H1 (cell line): Measurements from ENCODE around the gene RAB3GAP1. TPM values are rescaled to one million over a fixed set of nuclear protein-coding genes. Genes with fewer than 3 reads are reported as not detected.

Source experiments
- CTCF ChIA-PET: fragments of 300-600 bp; sonication (Branson Sonifier 250); formaldehyde crosslinking; loops from one replicate; lab custom pipeline; 2021; ENCODE audit not compliant: partially characterized antibody; lab: Charles Lee
- POLR2A ChIA-PET: fragments of 300-600 bp; sonication (Branson Sonifier 250); formaldehyde crosslinking; loops from one replicate; lab custom pipeline; 2021; ENCODE audit warnings: inconsistent platforms; ENCODE audit not compliant: partially characterized antibody; lab: Charles Lee
- DNase-seq, 2 experiments: peaks; one replicate each; pipeline versions ENCODE4 v3.0.0 to v3.0.0-alpha.2; 2010 to 2022; ENCODE audit warnings: low spot score in 2 of 2, low read depth in 1 of 2, mixed read lengths in 1 of 2
- FAIRE-seq: peaks from 2 replicates; lab custom pipeline; 2011; peaks lifted over from hg19 to GRCh38; lab: Jason Lieb, UNC
- H2AFZ ChIP-seq: 2 replicates; pipeline ENCODE4 v1.8.1; 2012; ENCODE audit warnings: low read length, inconsistent platforms
- H2AK5ac ChIP-seq: 2 replicates; pipeline ENCODE4 v1.6.1; 2013; ENCODE audit warnings: low read depth, low read length
- H2BK120ac ChIP-seq: replicated peaks from 2 replicates; pipeline ENCODE3; 2013; ENCODE audit warnings: low read depth, low read length, inconsistent platforms
- H2BK12ac ChIP-seq: 2 replicates; pipeline ENCODE4 v1.6.1; 2013; ENCODE audit warnings: low read depth, low read length
- H2BK15ac ChIP-seq: 2 replicates; pipeline ENCODE4 v1.6.1; 2013; ENCODE audit warnings: low read length
- H2BK20ac ChIP-seq: 2 replicates; pipeline ENCODE4 v1.6.1; 2013; ENCODE audit warnings: low read length
- H2BK5ac ChIP-seq: 2 replicates; pipeline ENCODE4 v1.6.1; 2013; ENCODE audit warnings: low read depth, low read length
- H3K14ac ChIP-seq: 2 replicates; pipeline ENCODE4 v1.6.1; 2013; ENCODE audit warnings: inconsistent platforms; ENCODE audit not compliant: insufficient read length
- H3K18ac ChIP-seq: 2 replicates; pipeline ENCODE4 v1.6.1; 2013; ENCODE audit warnings: low read length; ENCODE audit errors: extremely low read depth
- H3K23ac ChIP-seq: 2 replicates; pipeline ENCODE4 v1.6.1; 2013; ENCODE audit warnings: inconsistent platforms; ENCODE audit not compliant: insufficient read length
- H3K23me2 ChIP-seq: 2 replicates; pipeline ENCODE4 v1.6.1; 2013; ENCODE audit warnings: low read depth, low read length
- H3K27ac ChIP-seq: 2 replicates; pipeline ENCODE4 v1.6.1; 2011; ENCODE audit warnings: low read depth, low read length, inconsistent platforms
- H3K27me3 ChIP-seq, 4 experiments: replicated peaks in 1 of 4; 1 replicate in 1 of 4; 2 replicates in 3 of 4; pipeline versions ENCODE4 v1.6.1 to v1.8.1; 2011 to 2013; ENCODE audit warnings: low read length in 3 of 4, mild to moderate bottlenecking in 3 of 4, inconsistent platforms in 2 of 4, mixed read lengths in 2 of 4, moderate library complexity in 1 of 4; ENCODE audit not compliant: control insufficient read depth in 3 of 4, insufficient read depth in 3 of 4; ENCODE audit errors: extremely low read depth in 1 of 4
- H3K36me3 ChIP-seq, 4 experiments: 2 replicates each; pipeline versions ENCODE4 v1.6.1 to v1.8.1; 2011 to 2013; ENCODE audit warnings: mild to moderate bottlenecking in 4 of 4, low read length in 3 of 4, moderate library complexity in 2 of 4, control low read depth in 1 of 4, inconsistent platforms in 1 of 4; ENCODE audit not compliant: insufficient read depth in 4 of 4, control insufficient read depth in 2 of 4
- H3K4ac ChIP-seq: replicated peaks from 2 replicates; pipeline ENCODE3; 2013; ENCODE audit warnings: low read length, low read depth, mixed read lengths, inconsistent platforms; ENCODE audit not compliant: insufficient read length
- H3K4me1 ChIP-seq, 4 experiments: replicated peaks in 1 of 4; 1 replicate in 1 of 4; 2 replicates in 3 of 4; pipeline versions ENCODE4 v1.6.1 to v1.8.1; 2011 to 2013; ENCODE audit warnings: low read length in 3 of 4, inconsistent platforms in 2 of 4, mixed read lengths in 1 of 4; ENCODE audit not compliant: insufficient read depth in 4 of 4, control insufficient read depth in 3 of 4
- H3K4me2 ChIP-seq, 2 experiments: 2 replicates each; pipeline versions ENCODE4 v1.6.1 to v1.8.1; 2011 to 2013; ENCODE audit warnings: low read depth in 2 of 2, low read length in 2 of 2, control low read depth in 1 of 2, inconsistent platforms in 1 of 2, mild to moderate bottlenecking in 1 of 2; ENCODE audit not compliant: insufficient read depth in 1 of 2
- H3K4me3 ChIP-seq, 4 experiments: fragments of 200-600, 300-600 bp in 1 of 4; sonication (generic), shearing (Covaris generic), sonication (Bioruptor Twin) in 1 of 4; 2 replicates each; pipeline versions ENCODE4 v1.5.1 to v1.8.1; 2011 to 2016; ENCODE audit warnings: low read length in 4 of 4, low read depth in 3 of 4, control low read depth in 2 of 4, inconsistent platforms in 2 of 4, mild to moderate bottlenecking in 2 of 4, mixed read lengths in 1 of 4, moderate library complexity in 1 of 4; ENCODE audit not compliant: insufficient read depth in 2 of 4; ENCODE audit errors: extremely low read depth in 1 of 4
- H3K56ac ChIP-seq: replicated peaks from 2 replicates; pipeline ENCODE3; 2013; ENCODE audit warnings: low read depth, mild to moderate bottlenecking, mixed read lengths, low read length, inconsistent platforms; ENCODE audit not compliant: insufficient read length
- H3K79me1 ChIP-seq: 2 replicates; pipeline ENCODE4 v1.6.1; 2013; ENCODE audit warnings: low read depth, low read length, control low read depth
- H3K79me2 ChIP-seq, 2 experiments: 2 replicates each; pipeline versions ENCODE4 v1.6.1 to v1.8.1; 2012 to 2013; ENCODE audit warnings: low read length in 2 of 2, mild to moderate bottlenecking in 2 of 2, inconsistent platforms in 1 of 2; ENCODE audit not compliant: insufficient read depth in 2 of 2, control insufficient read depth in 1 of 2
- H3K9ac ChIP-seq, 4 experiments: replicated peaks in 1 of 4; 1 replicate in 1 of 4; 2 replicates in 3 of 4; pipeline versions ENCODE4 v1.6.1 to v1.8.1; 2011 to 2013; ENCODE audit warnings: low read depth in 3 of 4, low read length in 3 of 4, control low read depth in 2 of 4, mild to moderate bottlenecking in 2 of 4, moderate library complexity in 2 of 4, inconsistent platforms in 1 of 4; ENCODE audit errors: extremely low read depth in 1 of 4
- H3K9me3 ChIP-seq, 2 experiments: 2 replicates each; pipeline versions ENCODE4 v1.6.1 to v1.8.1; 2012 to 2013; ENCODE audit warnings: mild to moderate bottlenecking in 2 of 2, moderate library complexity in 2 of 2, control low read depth in 1 of 2, inconsistent platforms in 1 of 2, low read depth in 1 of 2, low read length in 1 of 2, mixed read lengths in 1 of 2; ENCODE audit not compliant: insufficient read depth in 2 of 2
- H4K20me1 ChIP-seq, 2 experiments: replicated peaks in 1 of 2; 2 replicates each; pipeline versions ENCODE3 to v1.8.1; 2011 to 2013; ENCODE audit warnings: inconsistent platforms in 2 of 2, low read length in 2 of 2, mild to moderate bottlenecking in 1 of 2; ENCODE audit not compliant: insufficient read depth in 2 of 2, control insufficient read depth in 1 of 2
- H4K5ac ChIP-seq: 2 replicates; pipeline ENCODE4 v1.6.1; 2013; ENCODE audit warnings: low read length, low read depth, mixed read lengths, inconsistent platforms; ENCODE audit not compliant: insufficient read length
- H4K8ac ChIP-seq: 2 replicates; pipeline ENCODE4 v1.8.0; 2013; ENCODE audit warnings: mild to moderate bottlenecking, moderate library complexity, low read length, inconsistent platforms; ENCODE audit not compliant: insufficient read depth; ENCODE audit errors: extremely low read depth
- H4K91ac ChIP-seq: replicated peaks from 2 replicates; pipeline ENCODE3; 2013; ENCODE audit warnings: low read length, mixed read lengths, inconsistent platforms; ENCODE audit not compliant: insufficient read length
- WGBS, 2 experiments: shearing (Covaris generic) in 1 of 2; methylation state at CpG; one replicate each; pipeline versions ENCODE4 v1.1.6 to v1.1.7; 2013 to 2015; ENCODE audit warnings: low lambda C conversion rate in 2 of 2, mixed read lengths in 2 of 2, inconsistent platforms in 1 of 2, low coverage in 1 of 2, missing lambda C conversion rate in 1 of 2; ENCODE audit not compliant: insufficient replicate concordance in 2 of 2, insufficient coverage in 1 of 2, insufficient read length in 1 of 2; ENCODE audit errors: extremely low coverage in 1 of 2, missing lambda C conversion rate in 1 of 2; 5-methylcytosine and 5-hydroxymethylcytosine counted together
- polyA plus RNA-seq, 7 experiments: library from polyadenylated mRNA; depleted of rRNA in 3 of 7; stranded (reverse) in 5 of 7; unstranded in 2 of 7; fragments of >200 nt in 5 of 7; fragments of 200-250 nt in 2 of 7; gene quantifications; 1 replicate in 5 of 7; 2 replicates in 1 of 7; 4 replicates in 1 of 7; pipeline versions ENCODE4 v1.2.1 to v1.2.3, GENCODE V29; 2011 to 2013; ENCODE audit warnings: missing spikeins in 2 of 7, mixed read lengths in 2 of 7
- total RNA-seq: library from RNA; stranded (reverse); fragmentation: NEBNext Ultra II Directional; extraction: Animal tissue kit (Norgen Biotek cat#: 25700); gene quantifications from 2 replicates; pipeline ENCODE4 v1.2.1, GENCODE V29; 2021

Gene RAB3GAP1
- total and polyA plus RNA-seq, 2 of the 8 experiments (the other 6 are each of a cell fraction or from before 2014, with no cell fraction given), result 9.8 to 28.6 TPM

- Histone ChIP-seq H3K14ac (no peak overlapping the region), H3K23ac (no peak overlapping the region), H4K8ac (no peak overlapping the region), H2BK20ac (no peak overlapping the region), H3K9me3 (no peaks in the 10 kb centered on the region), H3K4ac (no peak overlapping the region), H2BK120ac (no peak overlapping the region), H3K23me2 (no peaks in the 10 kb centered on the region), H3K9ac (no peak overlapping the region), H3K79me2 (no peaks in the 10 kb centered on the region), H3K56ac (no peak overlapping the region), H2BK5ac (no peak overlapping the region), H3K79me1 (no peaks in the 10 kb centered on the region), H4K20me1 (no peaks in the 10 kb centered on the region), H3K4me1 (peaks cover 2 to 6% (median 5%) of the 10 kb centered on the region in 4 experiments; a peak in 5 of 7 replicates), H4K91ac (no peak overlapping the region), H3K36me3 (no peaks in the 10 kb centered on the region; a peak in 1 of 8 replicates), H3K4me2 (peak overlapping the region; percentile 9 to 15; a peak in 2 of 4 replicates), H3K27ac (peak overlapping the region; percentile 17; the same call in 1 of the 2 replicates), H3K27me3 (no peaks in the 10 kb centered on the region), H4K5ac (no peak overlapping the region), H2AK5ac (no peak overlapping the region), H2BK15ac (no peak overlapping the region), H2BK12ac (no peak overlapping the region), H3K18ac (no peak overlapping the region), H3K4me3 (no peak overlapping the region; a peak in 1 of 8 replicates), H2AFZ (no peak overlapping the region)
- WGBS, 2 experiments, result 64% methylated on average over 2 of the region's 2 CpGs; no CpG with 5 or more reads in 1 of the 2 experiments
- ChIA-PET POLR2A (no interaction called here), CTCF (interaction anchor here (0.9 to 1.7 kb wide), 4 partner anchors 14 to 497 kb away, joined by 3 to 5 read pairs (median 3); no protein-coding TSS in a partner anchor)
- peak; percentile 92 for FAIRE-seq
- DNase-seq, result no peak
Measured at GRCh38 chr2:135212757-135213156, 160.7 kb downstream of the RAB3GAP1 start.
